Cardiac fibroblast (primary cell): ENCODE data around the gene TBXA2R.
A peak's percentile ranks its signal among the peaks of the same experiment; 100 is the strongest.

Experiments
- DNase-seq, 2 donors: peaks; one replicate each; pipeline versions ENCODE4 v3.0.0 to v3.0.0-alpha.2; 2010; ENCODE audit warnings: low read depth in 2 of 2
- H3K4me3 ChIP-seq, 2 donors: replicated peaks in 1 of 2; 1 replicate in 1 of 2; 2 replicates in 1 of 2; pipeline ENCODE4 v1.5.1; 2011; ENCODE audit warnings: low read depth in 2 of 2, low read length in 2 of 2, mild to moderate bottlenecking in 2 of 2, moderate library complexity in 1 of 2
- TF ChIP-seq, protein P1 (sequence below): IDR thresholded peaks from one replicate; pipeline ENCODE4 v1.5.1; 2011; ENCODE audit warnings: low read depth, mild to moderate bottlenecking, low read length, inconsistent platforms

Gene TBXA2R

GRCh38 chr19:3606690-3607289 is at the start of gene TBXA2R:
Gene TBXA2R (minus strand): TSS chr19:3606875. CDS start chr19:3600634, 6,241 bp downstream.
- peak within 1 kb of the TSS; percentile 45 to 62 for H3K4me3 ChIP-seq
- DNase-seq, result peak; percentile 63 to 64
- TF ChIP-seq, protein P1, sequence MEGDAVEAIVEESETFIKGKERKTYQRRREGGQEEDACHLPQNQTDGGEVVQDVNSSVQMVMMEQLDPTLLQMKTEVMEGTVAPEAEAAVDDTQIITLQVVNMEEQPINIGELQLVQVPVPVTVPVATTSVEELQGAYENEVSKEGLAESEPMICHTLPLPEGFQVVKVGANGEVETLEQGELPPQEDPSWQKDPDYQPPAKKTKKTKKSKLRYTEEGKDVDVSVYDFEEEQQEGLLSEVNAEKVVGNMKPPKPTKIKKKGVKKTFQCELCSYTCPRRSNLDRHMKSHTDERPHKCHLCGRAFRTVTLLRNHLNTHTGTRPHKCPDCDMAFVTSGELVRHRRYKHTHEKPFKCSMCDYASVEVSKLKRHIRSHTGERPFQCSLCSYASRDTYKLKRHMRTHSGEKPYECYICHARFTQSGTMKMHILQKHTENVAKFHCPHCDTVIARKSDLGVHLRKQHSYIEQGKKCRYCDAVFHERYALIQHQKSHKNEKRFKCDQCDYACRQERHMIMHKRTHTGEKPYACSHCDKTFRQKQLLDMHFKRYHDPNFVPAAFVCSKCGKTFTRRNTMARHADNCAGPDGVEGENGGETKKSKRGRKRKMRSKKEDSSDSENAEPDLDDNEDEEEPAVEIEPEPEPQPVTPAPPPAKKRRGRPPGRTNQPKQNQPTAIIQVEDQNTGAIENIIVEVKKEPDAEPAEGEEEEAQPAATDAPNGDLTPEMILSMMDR, result no peak

DNA sequence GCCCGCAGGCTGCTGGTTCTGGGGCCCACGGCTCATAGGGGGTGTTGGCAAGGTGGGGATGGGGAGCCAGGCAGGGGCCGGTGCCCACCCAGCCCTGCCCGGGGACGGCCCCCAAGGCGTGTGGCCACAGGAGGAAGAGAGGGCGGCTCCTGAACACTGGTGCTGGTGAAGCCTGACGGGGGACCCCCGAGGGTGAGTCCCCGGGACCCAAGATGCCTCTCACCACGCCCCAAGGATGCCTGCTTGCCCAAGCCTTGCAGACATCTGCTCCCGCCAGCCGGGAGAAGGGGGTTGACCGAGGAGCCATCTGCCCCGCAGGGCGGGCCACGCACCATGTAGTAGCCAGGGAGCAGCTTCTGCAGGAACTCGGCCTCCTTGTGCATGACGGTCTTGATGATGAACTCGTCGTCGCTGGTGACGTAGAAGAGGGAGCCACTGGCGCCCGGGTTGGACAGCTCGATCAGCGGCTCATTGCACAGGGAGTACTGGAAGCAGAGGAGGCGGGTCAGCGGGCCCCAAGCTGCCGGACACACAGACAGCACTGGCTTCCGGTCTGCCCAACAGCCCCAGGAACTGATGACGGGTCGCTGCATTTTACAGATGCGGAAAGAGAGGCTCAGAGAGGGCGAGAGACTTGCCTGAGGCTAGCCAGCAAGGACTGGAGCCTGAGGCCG is 49.5 kb upstream of the TBXA2R start:
- TF ChIP-seq, protein P1, result no peak
- DNase-seq, result peak in 1 of 2 donors; percentile 28
- H3K4me3 ChIP-seq, result no peak overlapping the region

- no peak overlapping the region for H3K4me3 ChIP-seq
- DNase-seq, result peak; percentile 85 to 91
- TF ChIP-seq, protein P1, result no peak
Observed at GRCh38 chr19:3655402-3656072, 48.9 kb upstream of the TBXA2R start.

- TF ChIP-seq, protein P1, result peak; percentile 16
- no peak for DNase-seq
- no peak overlapping the region for H3K4me3 ChIP-seq
Observed at GRCh38 chr19:3653865-3654513, 47.3 kb upstream of the TBXA2R start.

- H3K4me3 ChIP-seq, result no peak overlapping the region
- TF ChIP-seq, protein P1, result no peak
- no peak for DNase-seq
Observed at GRCh38 chr19:3653081-3653795, 46.6 kb upstream of the TBXA2R start.

- TF ChIP-seq, protein P1, result no peak
- DNase-seq, result no peak
- no peak overlapping the region for H3K4me3 ChIP-seq
Observed at GRCh38 chr19:3652422-3652821, 45.7 kb upstream of the TBXA2R start.
